GM10248 (cell line): ENCODE measurements around the gene ZBTB20.

Source experiments
- CTCF ChIA-PET: fragments of 300-600 bp; sonication (Branson Sonifier 250); formaldehyde crosslinking; extraction: SDS; loops from one replicate; lab custom pipeline; 2021; ENCODE audit warnings: antibody characterized with exemption; lab: Yijun Ruan, JAX
- POLR2A ChIA-PET: fragments of 350-650 bp; sonication (Branson Sonifier 250); formaldehyde crosslinking; extraction: SDS; loops from one replicate; lab custom pipeline; 2020; ENCODE audit warnings: antibody characterized with exemption; lab: Yijun Ruan, JAX
- DNase-seq: peaks from one replicate; pipeline ENCODE4 v3.0.0; 2012; ENCODE audit errors: extremely low spot score
- CTCF ChIP-seq: IDR thresholded peaks from 2 replicates; pipeline ENCODE4 v1.5.1; 2012; ENCODE audit warnings: mild to moderate bottlenecking, low read depth; ENCODE audit errors: extremely low read depth, missing control alignments, control extremely low read depth

Gene ZBTB20

GRCh38 chr3:114848643-114849350 lies 298.3 kb downstream of the ZBTB20 start:
- ChIA-PET POLR2A (interaction anchor here (0.6 kb wide), 1 partner anchor 454 kb away, joined by 4 read pairs; no protein-coding TSS in a partner anchor), CTCF (interaction anchor here (1.2 to 1.4 kb wide), 2 partner anchors 8 kb away, joined by 3 to 7 read pairs; no protein-coding TSS in a partner anchor)
- DNase-seq = no peak
- no peak for TF ChIP-seq CTCF

GRCh38 chr3:114848082-114848481 lies 299.0 kb downstream of the ZBTB20 start:
- no peak for TF ChIP-seq CTCF
- CTCF ChIA-PET = interaction anchor here (1.4 kb wide), 1 partner anchor 9 kb away, joined by 7 read pairs; no protein-coding TSS in a partner anchor
- DNase-seq = no peak
- POLR2A ChIA-PET = no interaction called here

- ChIA-PET POLR2A (no interaction called here), CTCF (interaction anchor here (1.2 to 1.4 kb wide), 2 partner anchors 9 to 63 kb away, joined by 3 to 7 read pairs; no protein-coding TSS in a partner anchor)
- DNase-seq = no peak
- no peak for TF ChIP-seq CTCF
Measured at GRCh38 chr3:114847564-114847963, 299.5 kb downstream of the ZBTB20 start.

DNA sequence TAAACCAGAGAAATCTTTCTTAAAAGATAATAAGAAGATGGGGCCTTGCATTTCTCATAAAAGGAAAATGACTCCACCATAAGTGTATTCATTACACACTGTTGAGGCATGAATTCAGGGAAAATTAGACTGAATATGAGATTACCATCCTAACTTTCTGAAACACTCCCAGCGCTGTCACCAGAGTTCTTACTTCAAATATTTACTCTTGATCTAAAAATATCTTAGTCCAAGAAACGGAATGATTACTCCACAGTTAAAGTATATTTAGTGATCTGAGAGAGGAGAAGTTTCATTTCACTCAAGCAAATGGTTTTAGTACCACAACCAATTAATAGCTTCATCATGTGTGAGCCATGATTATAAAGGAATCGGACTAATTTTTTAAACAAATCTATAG lies 300.3 kb downstream of the ZBTB20 start:
- ChIA-PET CTCF (interaction anchor here (1.2 kb wide), 1 partner anchor 64 kb away, joined by 3 read pairs; no protein-coding TSS in a partner anchor), POLR2A (no interaction called here)
- no peak for TF ChIP-seq CTCF
- no peak for DNase-seq

GRCh38 chr3:114846252-114846651 lies 300.8 kb downstream of the ZBTB20 start:
- ChIA-PET POLR2A (no interaction called here), CTCF (interaction anchor here (0.6 to 1.2 kb wide), 2 partner anchors 19 to 64 kb away, joined by 3 read pairs; no protein-coding TSS in a partner anchor)
- no peak for DNase-seq
- TF ChIP-seq CTCF = no peak

- no peak for DNase-seq
- ChIA-PET CTCF (interaction anchor here (1.1 kb wide), 1 partner anchor 9 kb away, joined by 4 read pairs; no protein-coding TSS in a partner anchor), POLR2A (no interaction called here)
- no peak for TF ChIP-seq CTCF
Measured at GRCh38 chr3:114841515-114841914, 305.6 kb downstream of the ZBTB20 start.
